ENCODE data around the gene TTC33.
"Not testable (repeated sequence)": the region's sequence is repeated elsewhere in the genome, so short reads cannot be mapped to it uniquely, and the experiment has no call there.

Gene TTC33

DNA sequence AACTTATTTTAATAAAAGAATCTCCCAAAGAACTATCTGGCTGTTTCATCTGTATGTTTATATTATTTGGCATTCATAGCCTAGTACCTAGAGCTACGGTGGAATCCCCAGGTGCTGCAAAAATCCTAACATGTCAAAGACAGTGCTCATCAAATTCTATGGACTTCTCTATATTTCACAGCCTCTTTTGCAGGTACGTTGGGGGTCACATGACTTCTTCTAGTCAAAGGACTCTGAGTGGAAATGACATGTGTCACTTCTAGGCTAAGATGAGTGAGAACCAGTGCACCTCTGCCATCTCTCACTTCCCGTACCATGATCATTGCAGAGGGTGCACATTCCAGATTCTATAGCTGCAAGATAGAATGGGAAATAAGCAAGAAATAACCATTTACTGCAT, 148.6 kb downstream of the TTC33 start:
- no peak for DNase-seq (ENCODE audit: low read depth)

DNA sequence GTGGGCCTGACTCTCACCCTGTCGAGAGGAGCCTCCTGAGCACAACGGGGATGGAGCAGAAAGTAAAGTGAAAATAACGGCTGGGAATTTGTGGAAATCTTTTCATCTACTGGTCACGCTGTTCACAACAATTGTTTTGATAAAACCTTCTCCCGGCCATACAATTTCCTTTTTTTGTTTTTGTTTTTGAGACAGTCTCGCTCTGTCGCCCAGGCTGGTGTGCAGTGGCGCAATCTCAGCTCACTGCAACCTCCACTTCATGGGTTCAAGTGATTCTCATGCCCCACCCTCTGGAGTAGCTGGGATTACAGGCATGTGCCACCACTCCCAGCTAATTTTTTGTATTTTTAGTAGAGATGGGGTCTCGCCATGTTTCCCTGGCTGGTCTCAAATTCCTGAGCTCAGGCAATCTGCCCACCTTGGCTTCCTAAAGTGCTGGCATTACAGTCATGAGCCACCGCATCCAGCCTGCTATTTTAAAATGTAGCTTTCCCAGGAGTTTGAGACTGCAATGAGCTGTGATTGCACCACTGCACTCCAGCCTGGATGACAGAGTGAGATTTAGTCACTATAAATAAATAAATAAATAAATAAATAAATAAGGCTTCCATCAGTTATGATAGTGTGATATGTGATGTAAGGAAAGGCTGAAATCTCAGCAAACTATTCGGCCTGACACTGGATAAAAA, 149.5 kb downstream of the TTC33 start:
- DNase-seq (ENCODE audit: low read depth), result no peak

DNA sequence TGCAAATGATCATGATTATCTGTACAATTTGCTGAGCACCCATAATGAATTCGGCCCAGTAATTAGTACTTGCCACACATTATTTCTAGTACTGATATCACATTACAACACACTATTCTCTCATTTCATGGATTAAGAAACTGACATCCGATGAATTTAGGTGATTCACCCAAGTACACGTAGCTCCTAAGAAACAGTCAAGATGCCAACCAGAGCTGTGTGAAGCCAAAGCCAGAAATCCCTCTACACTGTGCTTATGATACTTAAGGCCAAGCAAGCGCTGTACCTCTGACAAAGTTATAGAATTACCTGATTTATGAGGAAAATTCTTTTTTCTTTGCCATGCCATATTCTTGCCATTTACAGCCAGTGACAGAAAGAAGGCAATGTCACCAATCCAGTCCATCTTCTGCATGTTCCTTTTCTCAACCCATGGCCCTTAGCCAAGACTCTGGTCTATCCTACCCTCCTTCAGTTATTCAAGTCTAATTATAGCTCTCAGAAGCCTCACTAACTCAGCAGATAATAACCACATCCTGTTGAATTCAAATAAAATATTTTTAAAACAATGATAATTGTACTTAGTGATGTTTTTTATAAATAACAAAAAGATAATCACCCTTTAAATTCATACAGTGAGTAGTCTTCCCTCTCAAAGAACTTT, 150.3 kb downstream of the TTC33 start:
- no peak for DNase-seq (ENCODE audit: low read depth)

- no peak for DNase-seq (ENCODE audit: low read depth)
Observed at GRCh38 chr5:40603378-40603777, 152.4 kb downstream of the TTC33 start.

- DNase-seq (ENCODE audit: low read depth), result no peak
Observed at GRCh38 chr5:40601198-40601868, 154.4 kb downstream of the TTC33 start.

- no peak for DNase-seq (ENCODE audit: low read depth)
Observed at GRCh38 chr5:40600383-40600782, 155.4 kb downstream of the TTC33 start.

DNA sequence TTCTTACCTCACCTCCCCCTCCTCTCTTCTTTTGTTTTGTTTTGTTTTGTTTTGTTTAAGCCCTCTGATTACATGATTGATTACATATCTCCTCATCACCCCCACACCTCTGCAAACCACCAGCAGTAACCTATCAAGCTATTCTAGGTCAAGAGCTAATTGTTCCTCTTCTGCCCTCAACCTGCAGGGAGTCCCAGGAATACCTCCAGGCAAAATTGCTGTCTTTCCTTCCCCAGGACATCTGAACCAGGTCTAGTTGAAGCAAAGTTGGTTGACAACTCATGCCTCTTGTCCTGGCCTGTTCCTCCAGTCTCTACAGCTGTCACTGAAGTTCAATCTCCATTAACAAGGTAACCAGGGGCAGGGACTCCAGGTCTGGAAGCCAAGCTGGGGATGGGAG, 156.1 kb downstream of the TTC33 start:
- DNase-seq (ENCODE audit: low read depth), result no peak

GRCh38 chr5:40594811-40595210, 160.9 kb downstream of the TTC33 start:
- no peak for DNase-seq (ENCODE audit: low read depth)

- not testable (repeated sequence) for DNase-seq (ENCODE audit: low read depth)
Observed at GRCh38 chr5:40591727-40592396, 163.9 kb downstream of the TTC33 start.

DNA sequence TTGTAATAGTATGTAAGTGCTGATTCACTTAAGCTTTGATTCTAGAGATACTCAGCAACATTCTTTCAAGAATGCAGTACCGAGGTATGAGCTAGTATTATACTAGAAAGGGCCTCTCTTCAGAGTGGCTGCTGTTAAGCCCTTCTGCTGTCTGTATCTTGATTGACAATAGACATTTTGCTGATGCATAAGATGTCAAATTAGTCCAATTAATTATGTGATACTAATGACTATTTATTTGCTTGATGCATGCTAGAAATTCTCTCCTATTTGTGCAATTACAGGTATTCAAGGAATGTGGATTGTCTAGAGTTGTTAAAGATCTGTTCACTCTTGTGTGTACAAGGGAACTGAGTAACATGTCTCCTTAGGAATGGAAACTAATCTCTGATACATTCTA, 168.4 kb downstream of the TTC33 start:
- no peak for DNase-seq (ENCODE audit: low read depth)

- no peak for DNase-seq (ENCODE audit: low read depth)
Observed at GRCh38 chr5:40585537-40586267, 170.1 kb downstream of the TTC33 start.

DNA sequence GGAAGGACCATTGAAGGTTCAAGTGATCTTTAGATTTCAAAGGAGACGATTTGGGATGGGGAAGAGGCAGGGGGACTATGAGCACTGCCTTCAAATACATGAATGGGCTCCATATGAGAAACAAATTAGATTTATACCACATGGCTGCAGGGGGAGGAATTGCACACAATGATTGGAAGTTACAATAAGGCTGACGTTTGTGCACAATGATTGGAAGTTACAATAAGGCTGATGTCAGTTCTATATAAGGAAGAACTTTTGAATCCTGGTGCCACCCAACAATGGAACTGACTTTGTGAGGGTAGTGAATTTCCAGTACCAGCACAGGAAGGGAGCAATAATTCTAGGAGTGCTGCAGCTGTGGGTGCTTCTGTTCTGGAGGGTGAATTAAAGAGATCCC, 171.7 kb downstream of the TTC33 start:
- DNase-seq (ENCODE audit: low read depth), result no peak

GRCh38 chr5:40578501-40579451, 177.0 kb downstream of the TTC33 start:
- DNase-seq (ENCODE audit: low read depth), result peak; percentile 58

- no peak for DNase-seq (ENCODE audit: low read depth)
Observed at GRCh38 chr5:40577718-40578117, 178.0 kb downstream of the TTC33 start.

- no peak for DNase-seq (ENCODE audit: low read depth)
Observed at GRCh38 chr5:40575921-40576320, 179.8 kb downstream of the TTC33 start.

GRCh38 chr5:40575411-40575810, 180.3 kb downstream of the TTC33 start:
- no peak for DNase-seq (ENCODE audit: low read depth)

DNA sequence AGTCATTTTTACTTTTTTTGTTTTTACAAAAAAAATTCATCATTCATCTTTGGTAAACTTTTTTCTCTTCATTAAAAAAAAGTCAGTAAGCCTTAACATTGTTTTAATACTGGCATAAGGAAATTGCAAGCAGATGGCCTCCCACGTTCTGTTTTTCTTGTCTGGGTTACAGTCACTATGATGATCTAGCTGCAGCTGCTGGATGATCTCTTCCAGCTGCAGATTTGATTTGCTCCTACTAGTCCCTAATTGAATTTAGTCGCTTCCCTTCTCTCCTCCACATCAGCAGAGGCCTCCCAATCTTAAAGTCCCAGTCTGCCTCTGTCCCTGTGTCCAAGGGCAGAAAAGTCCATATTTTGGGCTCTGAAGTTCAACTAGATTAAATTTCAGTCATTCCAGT, 182.8 kb downstream of the TTC33 start:
- DNase-seq (ENCODE audit: low read depth), result no peak

DNA sequence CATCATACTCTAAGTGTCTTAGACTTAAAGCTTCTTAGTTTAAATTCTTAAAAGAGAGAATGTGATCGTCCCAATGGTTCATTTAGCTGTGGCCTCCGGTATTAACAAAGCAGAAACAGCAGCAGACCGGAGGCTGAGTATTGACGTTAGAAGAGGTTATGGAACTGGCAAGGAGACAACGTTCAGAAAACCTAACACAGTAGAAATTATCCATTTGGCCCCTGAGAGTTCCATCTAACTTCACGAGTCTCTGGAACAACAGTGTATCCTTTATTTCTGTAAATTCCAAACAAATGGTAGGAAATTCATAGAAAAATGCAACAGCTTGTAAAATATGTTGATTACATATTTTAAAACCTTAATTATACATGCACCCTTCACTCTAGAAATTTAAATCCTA, 183.4 kb downstream of the TTC33 start:
- DNase-seq (ENCODE audit: low read depth), result no peak

DNA sequence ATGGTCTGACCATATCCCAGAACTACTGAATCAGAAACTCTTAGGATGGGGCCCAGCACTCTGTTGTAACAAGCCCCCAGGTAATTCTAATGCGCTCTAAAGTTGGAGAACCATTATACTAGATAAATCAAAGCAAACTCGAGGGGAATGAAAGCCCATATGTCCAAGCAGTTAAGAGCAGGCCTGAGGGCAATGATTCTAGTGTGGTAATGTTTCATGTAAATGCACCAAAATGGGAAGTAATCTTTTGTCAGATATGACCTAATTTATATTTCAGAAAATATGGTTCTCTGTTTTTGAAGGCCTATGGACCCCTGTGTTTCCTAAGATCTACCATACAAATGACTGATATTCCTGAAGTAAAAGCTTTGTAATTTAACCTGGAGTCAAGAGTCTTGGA, 184.0 kb downstream of the TTC33 start:
- no peak for DNase-seq (ENCODE audit: low read depth)

- DNase-seq (ENCODE audit: low read depth), result no peak
Observed at GRCh38 chr5:40570408-40571129, 185.2 kb downstream of the TTC33 start.

Measured in activated T-cell treated with anti-CD3 and anti-CD28 coated beads for 48 hours (primary cell).